ENCODE data around the gene TMEM158. TPM values are rescaled to one million over a fixed set of nuclear protein-coding genes. Genes with fewer than 3 reads are reported as not detected.

Gene TMEM158
- total RNA-seq, 1 donor from 2014 or later = 14.1 TPM

- Histone ChIP-seq H3K4me2 (ENCODE audit: low read length) (peak overlapping the region; percentile 83), H2AFZ (ENCODE audit: low read depth, low read length) (no peak overlapping the region), H3K79me2 (ENCODE audit: insufficient read depth, low read length) (peaks cover 11% of the 10 kb centered on the region), H4K20me1 (ENCODE audit: insufficient read depth, low read length) (no peaks in the 10 kb centered on the region), H3K36me3 (ENCODE audit: insufficient read depth, low read length) (peaks cover 4% of the 10 kb centered on the region), H3K4me1 (ENCODE audit: insufficient read depth, low read length) (peaks cover 11% of the 10 kb centered on the region), H3K27ac (ENCODE audit: low read depth, low read length) (peak overlapping the region; percentile 70), H3K9me3 (ENCODE audit: insufficient read depth, low read depth, low read length) (no peaks in the 10 kb centered on the region), H3K9ac (ENCODE audit: low read length) (peak overlapping the region; percentile 84), H3K4me3 (ENCODE audit: insufficient read depth, low read depth, low read length) (peak overlapping the region; percentile 62), H3K27me3 (ENCODE audit: insufficient read depth, low read length) (no peaks in the 10 kb centered on the region)
- Mint-ChIP-seq H3K36me3 (ENCODE audit: low read depth, unreplicated experiment) (no peaks in the 10 kb centered on the region), H3K27me3 (ENCODE audit: low read depth, unreplicated experiment) (peaks cover 15% of the 10 kb centered on the region), H3K27ac (ENCODE audit: unreplicated experiment) (no peak overlapping the region), H3K4me1 (ENCODE audit: low read depth, unreplicated experiment) (peaks cover 16% of the 10 kb centered on the region), H3K9me3 (ENCODE audit: unreplicated experiment) (no peaks in the 10 kb centered on the region), H3K4me3 (ENCODE audit: unreplicated experiment) (peak overlapping the region; percentile 92)
- TF ChIP-seq EZH2 (IDR thresholded peaks at IDR 0.05; ENCODE audit: insufficient read depth, low read length) = no peak
- no peak for TF ChIP-seq CTCF (IDR thresholded peaks at IDR 0.05; ENCODE audit: insufficient read depth, low read depth, low read length)
- FAIRE-seq (peak; percentile 84), DNase-seq (ENCODE audit: low read depth) (peak; percentile 51)
These were observed 2.0 kb downstream of the TMEM158 start for GRCh38 chr3:45223889-45224727.

- peaks cover 9% of the 10 kb centered on the region for H3K79me2 ChIP-seq (ENCODE audit: insufficient read depth, low read length)
These were observed 6.4 kb downstream of the TMEM158 start for GRCh38 chr3:45219694-45220093.

More at GRCh38 chr3:45219694-45220093, 6.4 kb downstream of the TMEM158 start:
- peaks cover 2% of the 10 kb centered on the region for H3K9me3 Mint-ChIP-seq (ENCODE audit: unreplicated experiment)
- no peak overlapping the region for H3K9ac ChIP-seq (ENCODE audit: low read length)
- H2AFZ ChIP-seq (ENCODE audit: low read depth, low read length) = no peak overlapping the region
- TF ChIP-seq CTCF (IDR thresholded peaks at IDR 0.05; ENCODE audit: insufficient read depth, low read depth, low read length) (no peak), EZH2 (IDR thresholded peaks at IDR 0.05; ENCODE audit: insufficient read depth, low read length) (no peak)
- no peaks in the 10 kb centered on the region for H3K36me3 Mint-ChIP-seq (ENCODE audit: low read depth, unreplicated experiment)
- peaks cover 11% of the 10 kb centered on the region for H3K4me1 ChIP-seq (ENCODE audit: insufficient read depth, low read length)
- no peaks in the 10 kb centered on the region for H3K9me3 ChIP-seq (ENCODE audit: insufficient read depth, low read depth, low read length)
- H3K27me3 ChIP-seq (ENCODE audit: insufficient read depth, low read length) = no peaks in the 10 kb centered on the region
- peaks cover 4% of the 10 kb centered on the region for H3K36me3 ChIP-seq (ENCODE audit: insufficient read depth, low read length)
- H3K27ac Mint-ChIP-seq (ENCODE audit: unreplicated experiment) = no peak overlapping the region
- H3K4me3 ChIP-seq (ENCODE audit: insufficient read depth, low read depth, low read length) = no peak overlapping the region
- H4K20me1 ChIP-seq (ENCODE audit: insufficient read depth, low read length) = no peaks in the 10 kb centered on the region
- H3K4me2 ChIP-seq (ENCODE audit: low read length) = no peak overlapping the region
- FAIRE-seq = no peak
- no peak for DNase-seq (ENCODE audit: low read depth)
- no peak overlapping the region for H3K27ac ChIP-seq (ENCODE audit: low read depth, low read length)
- H3K4me1 Mint-ChIP-seq (ENCODE audit: low read depth, unreplicated experiment) = peaks cover 17% of the 10 kb centered on the region
- no peak overlapping the region for H3K4me3 Mint-ChIP-seq (ENCODE audit: unreplicated experiment)
- H3K27me3 Mint-ChIP-seq (ENCODE audit: low read depth, unreplicated experiment) = peaks cover 4% of the 10 kb centered on the region
